ENCODE data around the gene CDK9.

CDK9 gene

GRCh38 chr9:127770583-127770904 lies 15.3 kb upstream of the CDK9 start:
- TF ChIP-seq CTCF (IDR thresholded peaks at IDR 0.05; ENCODE audit: borderline replicate concordance, insufficient read depth, low read depth, low read length): no peak
- no peak overlapping the region for H3K4me3 ChIP-seq (ENCODE audit: low read depth, low read length)

GRCh38 chr9:127770905-127771569 lies 14.8 kb upstream of the CDK9 start:
- peak overlapping the region; percentile 53 for H3K4me3 ChIP-seq (ENCODE audit: low read depth, low read length)
- TF ChIP-seq CTCF (IDR thresholded peaks at IDR 0.05; ENCODE audit: borderline replicate concordance, insufficient read depth, low read depth, low read length): no peak

- TF ChIP-seq CTCF (IDR thresholded peaks at IDR 0.05; ENCODE audit: borderline replicate concordance, insufficient read depth, low read depth, low read length): no peak
- H3K4me3 ChIP-seq (ENCODE audit: low read depth, low read length): peak overlapping the region; percentile 53
Observed at GRCh38 chr9:127771570-127772189, 14.2 kb upstream of the CDK9 start.

- no peak for TF ChIP-seq CTCF (IDR thresholded peaks at IDR 0.05; ENCODE audit: borderline replicate concordance, insufficient read depth, low read depth, low read length)
- H3K4me3 ChIP-seq (ENCODE audit: low read depth, low read length): no peak overlapping the region
Observed at GRCh38 chr9:127772603-127773002, 13.2 kb upstream of the CDK9 start.

- no peak overlapping the region for H3K4me3 ChIP-seq (ENCODE audit: low read depth, low read length)
- no peak for TF ChIP-seq CTCF (IDR thresholded peaks at IDR 0.05; ENCODE audit: borderline replicate concordance, insufficient read depth, low read depth, low read length)
Observed at GRCh38 chr9:127773272-127773671, 12.6 kb upstream of the CDK9 start.

- H3K4me3 ChIP-seq (ENCODE audit: low read depth, low read length): no peak overlapping the region
- no peak for TF ChIP-seq CTCF (IDR thresholded peaks at IDR 0.05; ENCODE audit: borderline replicate concordance, insufficient read depth, low read depth, low read length)
Observed at GRCh38 chr9:127773981-127774380, 11.9 kb upstream of the CDK9 start.
